Caco-2 (cell line): ENCODE data around the gene DNAH2. TPM values are rescaled to one million over a fixed set of nuclear protein-coding genes. Genes with fewer than 3 reads are reported as not detected.

Experiments used
- BruUV-seq: library from RNA; stranded (reverse); fragments of 400-500 nt; replicated peaks from 2 replicates; lab custom pipeline; 2021; lab: Mats Ljungman, UMichigan
- CTCF ChIA-PET: fragments of 300-600 bp; sonication (Branson Sonifier 250); formaldehyde crosslinking; loops from one replicate; lab custom pipeline; 2022; ENCODE audit warnings: antibody characterized with exemption; lab: Charles Lee
- POLR2A ChIA-PET: fragments of 300-600 bp; sonication (Branson Sonifier 250); formaldehyde crosslinking; loops from one replicate; lab custom pipeline; 2022; ENCODE audit warnings: antibody characterized with exemption; lab: Charles Lee
- DNase-seq, 2 experiments: peaks; one replicate each; pipeline versions ENCODE4 v3.0.0 to v3.0.0-alpha.2; 2020 to 2022
- H3K27me3 ChIP-seq: replicated peaks from 2 replicates; pipeline ENCODE4 v1.6.0; 2011; ENCODE audit warnings: low read length; ENCODE audit not compliant: control insufficient read depth, insufficient read depth
- H3K36me3 ChIP-seq: 2 replicates; pipeline ENCODE4 v1.5.1; 2011; ENCODE audit warnings: low read length; ENCODE audit not compliant: control insufficient read depth, insufficient read depth
- H3K4me1 ChIP-seq: fragments of 250-450 bp; sonication (Bioruptor Pico); 2 replicates; pipeline ENCODE4 v1.5.1; 2020; ENCODE audit warnings: mild to moderate bottlenecking
- H3K4me3 ChIP-seq: 2 replicates; pipeline ENCODE4 v1.5.1; 2011; ENCODE audit warnings: low read depth, mild to moderate bottlenecking, control low read depth, low read length
- H3K9me3 ChIP-seq: fragments of 250-450 bp; sonication (Bioruptor Pico); 2 replicates; pipeline ENCODE4 v1.5.1; 2020; ENCODE audit warnings: mild to moderate bottlenecking, moderate library complexity
- H3K27ac Mint-ChIP-seq: one replicate; pipeline ENCODE4 v1.8.0; 2022; ENCODE audit warnings: mixed read lengths; ENCODE audit not compliant: unreplicated experiment
- H3K27me3 Mint-ChIP-seq: one replicate; pipeline ENCODE4 v1.8.0; 2022; ENCODE audit warnings: mixed read lengths; ENCODE audit not compliant: insufficient read depth, unreplicated experiment
- H3K36me3 Mint-ChIP-seq: one replicate; pipeline ENCODE4 v1.8.0; 2022; ENCODE audit warnings: mild to moderate bottlenecking, mixed read lengths; ENCODE audit not compliant: insufficient read depth, unreplicated experiment
- H3K4me1 Mint-ChIP-seq: one replicate; pipeline ENCODE4 v1.8.0; 2022; ENCODE audit warnings: low read depth, mixed read lengths; ENCODE audit not compliant: unreplicated experiment
- H3K4me3 Mint-ChIP-seq: one replicate; pipeline ENCODE4 v1.8.0; 2022; ENCODE audit warnings: mild to moderate bottlenecking, moderate library complexity, mixed read lengths; ENCODE audit not compliant: unreplicated experiment
- H3K9me3 Mint-ChIP-seq: one replicate; pipeline ENCODE4 v1.8.0; 2022; ENCODE audit warnings: mixed read lengths; ENCODE audit not compliant: unreplicated experiment
- intact Hi-C: fragments of 100-400 bp; cut with micrococcal nuclease; formaldehyde crosslinking; loops from one replicate; pipeline ENCODE4 v1.10.0; 2022; ENCODE audit not compliant: unreplicated experiment
- total RNA-seq: library from RNA; stranded (reverse); gene quantifications from 2 replicates; pipeline ENCODE4 v1.2.3, GENCODE V29; 2022
- TF ChIP-seq, protein P1 (sequence below), 2 experiments: fragments of 200-600 bp in 1 of 2; IDR thresholded peaks; 1 replicate in 1 of 2; 2 replicates in 1 of 2; pipeline versions ENCODE4 v1.5.1 to v1.8.0; 2011 to 2022; ENCODE audit warnings: antibody characterized with exemption in 1 of 2, control low read depth in 1 of 2, inconsistent platforms in 1 of 2, low read depth in 1 of 2, low read length in 1 of 2, mild to moderate bottlenecking in 1 of 2, moderate library complexity in 1 of 2; ENCODE audit not compliant: insufficient read depth in 1 of 2, severe bottlenecking in 1 of 2, unreplicated experiment in 1 of 2

DNAH2 gene
- total RNA-seq, 1 experiment from 2014 or later: 1.9 TPM

DNA sequence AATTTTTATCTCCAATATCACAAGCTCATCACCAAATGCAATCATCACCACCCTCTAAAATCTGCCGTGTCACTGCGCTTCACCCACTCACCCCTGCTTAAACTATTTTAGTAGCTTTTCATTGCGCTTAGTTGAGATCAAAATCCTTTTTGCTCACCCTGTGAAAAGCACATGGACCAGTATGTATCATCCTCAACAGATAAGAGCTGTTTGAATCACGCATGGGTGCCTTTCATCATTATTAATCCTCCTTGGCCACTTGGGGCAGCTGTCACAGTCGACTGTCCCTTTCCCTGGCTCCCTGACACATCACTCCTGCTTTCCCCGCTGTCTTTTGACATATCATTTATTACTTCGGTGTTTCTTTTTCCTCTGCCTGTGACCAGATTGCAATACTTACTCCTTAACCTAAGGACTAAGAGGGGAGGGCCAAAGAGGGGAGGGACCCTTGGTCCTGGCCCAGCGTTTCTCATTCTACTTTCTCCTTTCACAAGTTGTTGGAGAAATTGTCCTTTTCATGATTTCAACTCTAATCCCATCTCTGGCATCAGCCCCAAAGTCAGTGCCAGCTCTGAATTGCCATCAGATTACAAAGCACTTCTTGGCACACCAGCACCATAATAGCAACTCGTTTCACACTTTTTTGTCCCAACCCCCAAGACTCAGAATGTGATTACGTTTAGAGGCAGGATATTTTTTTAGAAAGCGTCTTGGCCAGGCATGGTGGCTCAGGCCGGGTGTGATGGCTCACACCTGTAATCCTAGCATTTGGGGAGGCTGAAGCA, 107.9 kb downstream of the DNAH2 start:
- no peak for DNase-seq
- POLR2A ChIA-PET: no interaction called here
- no peaks in the 10 kb centered on the region for H3K9me3 Mint-ChIP-seq
- intact Hi-C loops: no loop called here
- TF ChIP-seq, protein P1, sequence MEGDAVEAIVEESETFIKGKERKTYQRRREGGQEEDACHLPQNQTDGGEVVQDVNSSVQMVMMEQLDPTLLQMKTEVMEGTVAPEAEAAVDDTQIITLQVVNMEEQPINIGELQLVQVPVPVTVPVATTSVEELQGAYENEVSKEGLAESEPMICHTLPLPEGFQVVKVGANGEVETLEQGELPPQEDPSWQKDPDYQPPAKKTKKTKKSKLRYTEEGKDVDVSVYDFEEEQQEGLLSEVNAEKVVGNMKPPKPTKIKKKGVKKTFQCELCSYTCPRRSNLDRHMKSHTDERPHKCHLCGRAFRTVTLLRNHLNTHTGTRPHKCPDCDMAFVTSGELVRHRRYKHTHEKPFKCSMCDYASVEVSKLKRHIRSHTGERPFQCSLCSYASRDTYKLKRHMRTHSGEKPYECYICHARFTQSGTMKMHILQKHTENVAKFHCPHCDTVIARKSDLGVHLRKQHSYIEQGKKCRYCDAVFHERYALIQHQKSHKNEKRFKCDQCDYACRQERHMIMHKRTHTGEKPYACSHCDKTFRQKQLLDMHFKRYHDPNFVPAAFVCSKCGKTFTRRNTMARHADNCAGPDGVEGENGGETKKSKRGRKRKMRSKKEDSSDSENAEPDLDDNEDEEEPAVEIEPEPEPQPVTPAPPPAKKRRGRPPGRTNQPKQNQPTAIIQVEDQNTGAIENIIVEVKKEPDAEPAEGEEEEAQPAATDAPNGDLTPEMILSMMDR (IDR thresholded peaks at IDR 0.05; ENCODE audit: insufficient read depth in 1 of 2, low read depth in 1 of 2, low read length in 1 of 2, severe bottlenecking in 1 of 2, unreplicated experiment in 1 of 2): no peak
- no peak overlapping the region for H3K4me3 ChIP-seq
- H3K9me3 ChIP-seq: no peaks in the 10 kb centered on the region
- no peaks in the 10 kb centered on the region for H3K27me3 ChIP-seq
- no peaks in the 10 kb centered on the region for H3K4me1 ChIP-seq
- H3K27me3 Mint-ChIP-seq: no peaks in the 10 kb centered on the region
- no TSS peak for BruUV-seq
- no peak overlapping the region for H3K4me3 Mint-ChIP-seq
- no peaks in the 10 kb centered on the region for H3K36me3 ChIP-seq
- no peaks in the 10 kb centered on the region for H3K36me3 Mint-ChIP-seq
- H3K4me1 Mint-ChIP-seq: peaks cover 10% of the 10 kb centered on the region
- no peak overlapping the region for H3K27ac Mint-ChIP-seq
- CTCF ChIA-PET: interaction anchor here (0.8 to 1.2 kb wide), 4 partner anchors 9 to 82 kb away, joined by 3 to 8 read pairs (median 5); partner anchors contain the start of gene NAA38

DNA sequence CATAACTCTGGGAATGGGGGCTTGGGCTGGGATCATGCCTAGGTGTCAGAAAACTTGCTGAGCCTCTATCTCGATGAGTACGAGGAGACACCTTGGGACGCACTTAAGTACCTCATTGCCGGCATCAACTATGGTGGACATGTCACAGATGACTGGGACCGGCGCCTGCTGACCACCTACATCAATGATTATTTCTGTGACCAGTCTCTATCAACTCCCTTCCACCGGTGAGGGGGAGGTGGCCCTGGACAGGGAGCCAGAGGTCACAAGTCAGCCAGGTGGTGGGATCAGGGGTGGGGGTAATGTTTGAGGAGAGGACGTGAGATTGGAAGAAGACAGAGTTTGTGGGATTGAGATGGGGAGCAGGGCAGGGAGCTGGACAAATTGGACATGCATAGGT, 113.1 kb downstream of the DNAH2 start:
- Histone ChIP-seq H3K9me3 (no peaks in the 10 kb centered on the region), H3K4me3 (no peak overlapping the region), H3K27me3 (no peaks in the 10 kb centered on the region), H3K4me1 (0 out of 2 replicates have a peak, but pooled peaks cover 5% of the 10 kb centered on the region), H3K36me3 (no peaks in the 10 kb centered on the region)
- Mint-ChIP-seq H3K4me3 (no peak overlapping the region), H3K4me1 (peaks cover 6% of the 10 kb centered on the region), H3K27ac (no peak overlapping the region), H3K27me3 (no peaks in the 10 kb centered on the region), H3K36me3 (peaks cover 14% of the 10 kb centered on the region), H3K9me3 (no peaks in the 10 kb centered on the region)
- CTCF ChIA-PET: no interaction called here
- TF ChIP-seq, protein P1 (IDR thresholded peaks at IDR 0.05; ENCODE audit: insufficient read depth in 1 of 2, low read depth in 1 of 2, low read length in 1 of 2, severe bottlenecking in 1 of 2, unreplicated experiment in 1 of 2): no peak
- intact Hi-C loops: no loop called here
- BruUV-seq: no TSS peak
- DNase-seq: no peak
- POLR2A ChIA-PET: no interaction called here

DNA sequence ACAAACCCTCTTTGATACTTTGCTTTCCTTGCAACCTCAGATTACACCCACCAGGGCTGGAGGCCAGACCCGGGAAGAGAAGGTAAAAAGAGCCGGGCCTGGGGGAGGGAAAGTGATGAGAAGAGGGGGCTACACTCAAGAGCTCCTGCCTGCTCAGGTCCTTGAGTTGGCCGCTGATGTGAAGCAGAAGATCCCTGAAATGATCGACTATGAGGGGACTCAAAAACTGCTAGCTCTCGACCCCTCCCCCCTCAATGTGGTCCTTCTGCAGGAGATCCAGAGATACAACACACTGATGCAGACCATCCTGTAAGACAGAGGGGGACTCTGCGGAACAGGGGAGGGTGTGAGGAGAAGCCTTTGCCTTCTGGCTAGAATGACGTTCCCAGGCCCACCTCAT, 113.7 kb downstream of the DNAH2 start:
- intact Hi-C loops: no loop called here
- CTCF ChIA-PET: no interaction called here
- TF ChIP-seq, protein P1 (IDR thresholded peaks at IDR 0.05; ENCODE audit: insufficient read depth in 1 of 2, low read depth in 1 of 2, low read length in 1 of 2, severe bottlenecking in 1 of 2, unreplicated experiment in 1 of 2): no peak
- Histone ChIP-seq H3K27me3 (no peaks in the 10 kb centered on the region), H3K9me3 (no peaks in the 10 kb centered on the region), H3K4me3 (no peak overlapping the region), H3K36me3 (no peaks in the 10 kb centered on the region), H3K4me1 (0 out of 2 replicates have a peak, but pooled peaks cover 5% of the 10 kb centered on the region)
- POLR2A ChIA-PET: no interaction called here
- H3K27ac Mint-ChIP-seq: no peak overlapping the region
- H3K27me3 Mint-ChIP-seq: no peaks in the 10 kb centered on the region
- no TSS peak for BruUV-seq
- peaks cover 19% of the 10 kb centered on the region for H3K36me3 Mint-ChIP-seq
- peaks cover 5% of the 10 kb centered on the region for H3K4me1 Mint-ChIP-seq
- no peak for DNase-seq
- no peaks in the 10 kb centered on the region for H3K9me3 Mint-ChIP-seq
- no peak overlapping the region for H3K4me3 Mint-ChIP-seq
